ENCODE measurements around the gene NIPAL1. TPM values are rescaled to one million over a fixed set of nuclear protein-coding genes. Genes with fewer than 3 reads are reported as not detected.
A peak's percentile ranks its signal among the peaks of the same experiment; 100 is the strongest.

NIPAL1 gene
- total RNA-seq, 1 donor from 2014 or later, result 3.8 TPM

GRCh38 chr4:48012824-48013223 lies 3.7 kb upstream of the NIPAL1 start:
- Mint-ChIP-seq H3K27ac (no peak overlapping the region), H3K9me3 (peaks cover 5% of the 10 kb centered on the region), H3K4me3 (no peak overlapping the region), H3K36me3 (ENCODE audit: low read depth) (no peaks in the 10 kb centered on the region), H3K4me1 (peaks cover 11% of the 10 kb centered on the region), H3K27me3 (peaks cover 20% of the 10 kb centered on the region)
- DNase-seq, result no peak
- intact Hi-C loops (cut with micrococcal nuclease), result no loop called here

DNA sequence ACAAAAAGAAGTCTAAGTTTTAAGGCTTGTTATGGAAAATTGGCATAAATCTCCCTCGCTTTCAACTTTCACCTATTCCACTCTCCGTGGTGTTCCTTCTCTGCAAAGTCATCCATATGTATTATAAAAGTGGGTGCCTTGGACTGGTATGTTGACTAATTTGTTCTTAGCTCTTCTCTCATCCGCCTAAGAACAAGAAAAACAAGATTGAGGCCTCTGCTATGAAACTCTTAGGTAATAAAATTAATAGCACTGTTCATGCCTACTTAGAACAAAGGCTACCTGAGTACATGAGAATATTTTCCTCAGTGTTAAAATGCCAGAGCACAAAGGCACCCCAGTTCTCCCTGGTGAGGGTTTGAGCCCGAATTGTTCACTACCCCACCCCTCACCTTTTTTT lies 1.4 kb upstream of the NIPAL1 start:
- intact Hi-C loops (cut with micrococcal nuclease), result no loop called here
- Mint-ChIP-seq H3K9me3 (peaks cover 5% of the 10 kb centered on the region), H3K27me3 (peaks cover 30% of the 10 kb centered on the region), H3K4me1 (peaks cover 16% of the 10 kb centered on the region), H3K27ac (no peak overlapping the region), H3K36me3 (ENCODE audit: low read depth) (no peaks in the 10 kb centered on the region), H3K4me3 (no peak overlapping the region)
- no peak for DNase-seq

- Mint-ChIP-seq H3K9me3 (peaks cover 5% of the 10 kb centered on the region), H3K36me3 (ENCODE audit: low read depth) (no peaks in the 10 kb centered on the region), H3K27me3 (peaks cover 30% of the 10 kb centered on the region), H3K4me1 (peaks cover 16% of the 10 kb centered on the region), H3K27ac (no peak overlapping the region), H3K4me3 (peak overlapping the region; percentile 80)
- intact Hi-C loops (cut with micrococcal nuclease), result loop anchor here (1.0 kb wide), 2 partner anchors 32 to 72 kb away; no protein-coding TSS in a partner anchor
- DNase-seq, result no peak
Observed at GRCh38 chr4:48015678-48016077, 894 bp upstream of the NIPAL1 start.

DNA sequence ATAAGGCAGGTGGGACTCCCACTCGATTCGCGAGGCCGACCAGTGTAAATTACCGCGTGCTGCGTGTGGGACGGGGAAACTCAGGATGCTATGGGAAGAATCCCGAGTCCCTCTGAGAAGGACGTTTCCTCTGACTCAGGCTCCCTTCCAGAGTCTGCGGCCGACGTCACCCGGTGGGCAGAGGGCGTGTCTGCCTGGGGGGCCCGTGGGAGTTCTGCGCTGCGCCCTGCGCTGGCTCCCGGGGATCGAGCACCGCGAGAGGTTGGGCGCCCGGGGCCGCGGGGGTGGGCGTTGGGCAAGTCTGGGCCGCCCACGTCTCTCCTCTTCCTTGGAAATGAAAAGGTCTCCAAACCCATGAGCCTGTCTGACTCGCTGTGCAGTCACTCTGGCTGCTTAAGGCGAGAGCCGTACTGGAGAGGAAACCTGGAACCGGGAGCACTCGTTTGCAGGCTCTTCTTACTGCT lies 568 bp downstream of the NIPAL1 start:
- H3K27me3 Mint-ChIP-seq, result peaks cover 30% of the 10 kb centered on the region
- intact Hi-C loops (cut with micrococcal nuclease), result no loop called here
- peak; percentile 73 for DNase-seq
- peak overlapping the region; percentile 80 for H3K4me3 Mint-ChIP-seq
- H3K4me1 Mint-ChIP-seq, result peaks cover 22% of the 10 kb centered on the region
- peaks cover 3% of the 10 kb centered on the region for H3K9me3 Mint-ChIP-seq
- H3K27ac Mint-ChIP-seq, result peak overlapping the region; percentile 45
- H3K36me3 Mint-ChIP-seq (ENCODE audit: low read depth), result no peaks in the 10 kb centered on the region

GRCh38 chr4:48018112-48018511 lies 1.5 kb downstream of the NIPAL1 start:
- H3K36me3 Mint-ChIP-seq (ENCODE audit: low read depth), result no peaks in the 10 kb centered on the region
- no peak for DNase-seq
- peaks cover 30% of the 10 kb centered on the region for H3K27me3 Mint-ChIP-seq
- no peak overlapping the region for H3K4me3 Mint-ChIP-seq
- intact Hi-C loops (cut with micrococcal nuclease), result no loop called here
- H3K9me3 Mint-ChIP-seq, result peaks cover 4% of the 10 kb centered on the region
- H3K4me1 Mint-ChIP-seq, result peaks cover 22% of the 10 kb centered on the region
- H3K27ac Mint-ChIP-seq, result no peak overlapping the region

- peaks cover 4% of the 10 kb centered on the region for H3K9me3 Mint-ChIP-seq
- H3K4me3 Mint-ChIP-seq, result no peak overlapping the region
- H3K36me3 Mint-ChIP-seq (ENCODE audit: low read depth), result no peaks in the 10 kb centered on the region
- no peak for DNase-seq
- H3K4me1 Mint-ChIP-seq, result peaks cover 16% of the 10 kb centered on the region
- no peak overlapping the region for H3K27ac Mint-ChIP-seq
- intact Hi-C loops (cut with micrococcal nuclease), result loop anchor here (1.0 to 2.0 kb wide), 2 partner anchors 15 to 44 kb away; no protein-coding TSS in a partner anchor
- peaks cover 15% of the 10 kb centered on the region for H3K27me3 Mint-ChIP-seq
Observed at GRCh38 chr4:48021100-48021499, 4.5 kb downstream of the NIPAL1 start.

DNA sequence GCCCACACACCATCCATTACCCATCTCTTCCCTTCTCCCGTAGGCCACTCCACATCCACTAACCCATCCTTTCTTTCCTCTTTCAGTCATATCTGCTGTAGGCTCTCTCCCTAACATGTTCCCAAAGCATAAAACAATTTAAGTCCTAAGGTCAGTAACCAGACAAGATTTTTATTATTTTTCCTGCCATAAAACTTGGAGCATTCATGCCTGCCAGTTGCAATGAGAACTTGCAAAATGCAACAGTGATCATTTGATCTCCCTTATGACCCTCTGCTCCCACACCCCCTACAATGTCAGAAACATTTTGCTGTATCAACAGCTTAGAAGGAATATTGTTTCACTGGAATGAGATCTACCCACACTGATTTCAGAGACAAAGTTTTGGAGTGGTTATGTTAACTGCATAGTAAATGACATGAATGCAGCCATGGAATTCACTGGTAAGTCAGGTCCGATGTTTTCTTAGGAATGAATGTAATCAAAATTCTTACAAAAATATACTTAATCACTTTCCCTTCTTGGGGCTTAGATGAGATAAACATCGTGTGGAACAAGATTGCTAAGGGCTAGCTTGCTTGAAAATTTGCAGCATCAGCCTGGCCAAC lies 5.7 kb downstream of the NIPAL1 start:
- no peak for DNase-seq
- Mint-ChIP-seq H3K27me3 (peaks cover 14% of the 10 kb centered on the region), H3K36me3 (ENCODE audit: low read depth) (no peaks in the 10 kb centered on the region), H3K9me3 (peaks cover 4% of the 10 kb centered on the region), H3K4me1 (peaks cover 14% of the 10 kb centered on the region), H3K27ac (no peak overlapping the region), H3K4me3 (no peak overlapping the region)
- intact Hi-C loops (cut with micrococcal nuclease), result no loop called here

GRCh38 chr4:48024522-48024921 lies 8.0 kb downstream of the NIPAL1 start:
- peaks cover 3% of the 10 kb centered on the region for H3K27me3 Mint-ChIP-seq
- no peaks in the 10 kb centered on the region for H3K36me3 Mint-ChIP-seq (ENCODE audit: low read depth)
- no peak overlapping the region for H3K27ac Mint-ChIP-seq
- H3K4me1 Mint-ChIP-seq, result peaks cover 24% of the 10 kb centered on the region
- no peak for DNase-seq
- intact Hi-C loops (cut with micrococcal nuclease), result no loop called here
- H3K9me3 Mint-ChIP-seq, result peaks cover 4% of the 10 kb centered on the region
- H3K4me3 Mint-ChIP-seq, result no peak overlapping the region

DNA sequence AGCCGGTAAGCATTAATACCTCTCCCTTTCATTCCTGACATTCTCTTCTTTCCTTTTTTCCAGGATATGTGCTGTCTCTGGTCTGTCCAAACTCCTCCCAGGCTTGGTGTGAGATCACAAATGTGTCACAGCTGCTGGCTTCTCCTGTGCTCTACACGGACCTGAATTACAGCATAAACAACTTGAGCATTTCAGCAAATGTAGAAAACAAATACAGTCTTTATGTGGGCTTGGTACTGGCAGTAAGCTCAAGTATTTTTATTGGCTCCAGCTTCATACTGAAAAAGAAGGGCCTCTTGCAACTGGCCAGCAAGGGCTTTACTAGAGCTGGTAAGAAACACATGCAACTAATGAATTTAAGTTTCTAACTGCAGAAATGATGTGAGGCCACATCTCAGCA lies 8.4 kb downstream of the NIPAL1 start:
- Mint-ChIP-seq H3K27me3 (peaks cover 1% of the 10 kb centered on the region), H3K36me3 (ENCODE audit: low read depth) (no peaks in the 10 kb centered on the region), H3K27ac (no peak overlapping the region), H3K9me3 (peaks cover 4% of the 10 kb centered on the region), H3K4me3 (no peak overlapping the region), H3K4me1 (peaks cover 22% of the 10 kb centered on the region)
- DNase-seq, result no peak
- intact Hi-C loops (cut with micrococcal nuclease), result no loop called here

- H3K36me3 Mint-ChIP-seq (ENCODE audit: low read depth), result no peaks in the 10 kb centered on the region
- no peak overlapping the region for H3K4me3 Mint-ChIP-seq
- no peak overlapping the region for H3K27ac Mint-ChIP-seq
- peaks cover under 1% of the 10 kb centered on the region for H3K27me3 Mint-ChIP-seq
- no peaks in the 10 kb centered on the region for H3K9me3 Mint-ChIP-seq
- no peak for DNase-seq
- H3K4me1 Mint-ChIP-seq, result peaks cover 17% of the 10 kb centered on the region
- intact Hi-C loops (cut with micrococcal nuclease), result loop anchor here (1.0 kb wide), 2 partner anchors 8 to 9 kb away; no protein-coding TSS in a partner anchor
Observed at GRCh38 chr4:48027653-48028052, 11.1 kb downstream of the NIPAL1 start.

GRCh38 chr4:48028696-48029095 lies 12.1 kb downstream of the NIPAL1 start:
- peaks cover 18% of the 10 kb centered on the region for H3K4me1 Mint-ChIP-seq
- peaks cover 2% of the 10 kb centered on the region for H3K27me3 Mint-ChIP-seq
- no peaks in the 10 kb centered on the region for H3K9me3 Mint-ChIP-seq
- no peak overlapping the region for H3K4me3 Mint-ChIP-seq
- H3K36me3 Mint-ChIP-seq (ENCODE audit: low read depth), result no peaks in the 10 kb centered on the region
- intact Hi-C loops (cut with micrococcal nuclease), result no loop called here
- no peak for DNase-seq
- peak overlapping the region; percentile 7 for H3K27ac Mint-ChIP-seq

- Mint-ChIP-seq H3K9me3 (no peaks in the 10 kb centered on the region), H3K36me3 (ENCODE audit: low read depth) (no peaks in the 10 kb centered on the region), H3K27me3 (peaks cover 2% of the 10 kb centered on the region), H3K27ac (no peak overlapping the region), H3K4me3 (no peak overlapping the region), H3K4me1 (peaks cover 24% of the 10 kb centered on the region)
- intact Hi-C loops (cut with micrococcal nuclease), result loop anchor here (5.0 to 10.0 kb wide), 3 partner anchors 37 to 566 kb away; partner anchors contain the start of genes COMMD8 and ZAR1
- peak; percentile 47 for DNase-seq
Observed at GRCh38 chr4:48030470-48030869, 13.9 kb downstream of the NIPAL1 start.

DNA sequence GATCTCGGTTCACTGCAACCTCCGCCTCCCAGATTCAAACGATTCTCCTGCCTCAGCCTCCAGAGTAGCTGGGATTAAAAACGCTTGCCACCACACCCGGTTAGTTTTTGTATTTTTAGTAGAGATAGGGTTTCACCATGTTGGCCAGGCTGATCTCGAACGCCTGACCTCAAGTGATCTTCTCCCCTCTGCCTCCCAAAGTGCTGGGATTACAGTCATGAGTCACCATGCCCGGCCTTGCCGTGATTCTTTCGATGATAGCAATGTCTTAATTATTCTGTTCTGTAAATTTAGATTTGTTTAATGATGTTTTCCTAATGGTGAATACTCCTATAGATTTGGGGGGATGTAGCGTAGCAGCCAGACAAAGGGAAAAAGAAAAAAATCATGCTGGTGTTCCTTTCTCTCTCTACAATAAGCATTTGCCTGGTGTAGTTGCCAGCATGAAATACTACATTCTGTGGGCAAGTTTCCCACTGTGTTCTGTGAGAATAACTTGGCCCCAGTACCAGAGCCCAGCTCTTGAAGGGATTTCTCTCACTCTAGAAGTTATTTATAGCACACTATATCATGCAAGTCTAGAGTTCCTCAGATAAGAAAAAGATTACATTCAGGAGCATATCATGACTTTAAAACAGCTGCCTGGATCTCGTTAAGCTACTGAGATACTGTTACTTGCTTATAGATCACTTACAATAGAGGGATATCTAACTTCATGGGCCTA lies 15.4 kb downstream of the NIPAL1 start:
- Mint-ChIP-seq H3K27ac (no peak overlapping the region), H3K36me3 (ENCODE audit: low read depth) (peaks cover 2% of the 10 kb centered on the region), H3K4me1 (peaks cover 36% of the 10 kb centered on the region), H3K9me3 (no peaks in the 10 kb centered on the region), H3K4me3 (no peak overlapping the region), H3K27me3 (peaks cover 2% of the 10 kb centered on the region)
- peak; percentile 38 for DNase-seq
- intact Hi-C loops (cut with micrococcal nuclease), result loop anchor here (5.0 to 10.0 kb wide), 3 partner anchors 35 to 567 kb away; partner anchors contain the start of genes COMMD8 and ZAR1

GRCh38 chr4:48032721-48033120 lies 16.1 kb downstream of the NIPAL1 start:
- Mint-ChIP-seq H3K4me3 (no peak overlapping the region), H3K36me3 (ENCODE audit: low read depth) (peaks cover 2% of the 10 kb centered on the region), H3K4me1 (peaks cover 35% of the 10 kb centered on the region), H3K27me3 (peaks cover 2% of the 10 kb centered on the region), H3K27ac (peak overlapping the region; percentile 12), H3K9me3 (no peaks in the 10 kb centered on the region)
- no peak for DNase-seq
- intact Hi-C loops (cut with micrococcal nuclease), result loop anchor here (1.0 to 10.0 kb wide), 4 partner anchors 35 to 568 kb away; partner anchors contain the start of genes COMMD8 and ZAR1

Data from activated CD4-positive, alpha-beta T cell treated with anti-CD3 and anti-CD28 coated beads, Interleukin-2, amount 10 ng/mL, durations not matched to agents 24 days and 14 days (primary cell).